HepG2 (cell line): ENCODE results near the gene LRP1B. TPM values are rescaled to one million over a fixed set of nuclear protein-coding genes. Genes with fewer than 3 reads are reported as not detected.

Experiments
- ATAC-seq: fragments of 200-7000 bp; cut with Tn5 transposase; 3 replicates; pipeline ENCODE4 v1.9.1; 2020; ENCODE audit warnings: mild to moderate bottlenecking, moderate library complexity
- BruUV-seq: library from RNA; stranded (reverse); fragments of 400-500 nt; replicated peaks from 2 replicates; lab custom pipeline; 2021; lab: Mats Ljungman, UMichigan
- CTCF ChIA-PET: fragments of 300-600 bp; formaldehyde crosslinking; extraction: SDS; loops from one replicate; lab custom pipeline; 2021; ENCODE audit warnings: low total read pairs, inconsistent platforms, low intra/inter-chr PET ratio; lab: Yijun Ruan, JAX
- POLR2A ChIA-PET: fragments of 350-600 bp; sonication (Branson Sonifier 250); formaldehyde crosslinking; loops from one replicate; lab custom pipeline; 2020; ENCODE audit warnings: antibody characterized with exemption, inconsistent platforms; lab: Yijun Ruan, JAX
- DNase-seq: peaks from one replicate; pipeline ENCODE4 v3.0.0-alpha.2; 2015; ENCODE audit warnings: low spot score
- FAIRE-seq: peaks from 3 replicates; lab custom pipeline; 2011; peaks lifted over from hg19 to GRCh38; lab: Jason Lieb, UNC
- H2AFZ ChIP-seq: one replicate; pipeline ENCODE4 v1.6.1; 2011; ENCODE audit warnings: low read length, inconsistent platforms
- H3K27ac ChIP-seq: fragments of 300-600 bp; 3 replicates; pipeline ENCODE4 v1.8.0; 2011; ENCODE audit warnings: mixed run types, mild to moderate bottlenecking, mixed read lengths, low read length, inconsistent platforms; ENCODE audit not compliant: insufficient read depth; ENCODE audit errors: extremely low read length
- H3K27me3 ChIP-seq, 2 experiments: fragments of 200-600 bp in 1 of 2; 2 replicates in 1 of 2; 3 replicates in 1 of 2; pipeline versions ENCODE4 v1.6.0 to v1.8.0; 2011; ENCODE audit warnings: low read length in 2 of 2, mild to moderate bottlenecking in 2 of 2, moderate library complexity in 2 of 2, inconsistent platforms in 1 of 2; ENCODE audit not compliant: insufficient read depth in 2 of 2, control insufficient read depth in 1 of 2
- H3K36me3 ChIP-seq, 2 experiments: fragments of 200-600 bp in 1 of 2; replicated peaks in 1 of 2; 2 replicates in 1 of 2; 3 replicates in 1 of 2; pipeline versions ENCODE4 v1.5.1 to v1.8.0; 2011; ENCODE audit warnings: low read length in 2 of 2, inconsistent platforms in 1 of 2; ENCODE audit not compliant: insufficient read depth in 2 of 2, control insufficient read depth in 1 of 2
- H3K4me1 ChIP-seq: 2 replicates; pipeline ENCODE4 v1.5.1; 2012; ENCODE audit warnings: low read length, inconsistent platforms; ENCODE audit not compliant: insufficient read depth
- H3K4me2 ChIP-seq: 2 replicates; pipeline ENCODE4 v1.6.0; 2011; ENCODE audit warnings: low read depth, low read length, inconsistent platforms
- H3K4me3 ChIP-seq, 3 experiments: fragments of 200-600 bp in 1 of 3; sonication (generic), shearing (Covaris generic) in 1 of 3; replicated peaks in 1 of 3; 2 replicates each; pipeline ENCODE4 v1.5.1; 2011 to 2016; ENCODE audit warnings: low read length in 3 of 3, inconsistent platforms in 2 of 3, low read depth in 2 of 3, mild to moderate bottlenecking in 2 of 3, control low read depth in 1 of 3, mixed read lengths in 1 of 3; ENCODE audit not compliant: insufficient read depth in 1 of 3
- H3K79me2 ChIP-seq: one replicate; pipeline ENCODE4 v1.6.1; 2011; ENCODE audit warnings: low read length, inconsistent platforms; ENCODE audit not compliant: insufficient read depth
- H3K9ac ChIP-seq: 2 replicates; pipeline ENCODE4 v1.6.0; 2011; ENCODE audit warnings: mild to moderate bottlenecking, low read depth, low read length, inconsistent platforms; ENCODE audit not compliant: insufficient read depth
- H3K9me3 ChIP-seq: 2 replicates; pipeline ENCODE4 v1.5.1; 2012; ENCODE audit warnings: mild to moderate bottlenecking, low read length
- H4K20me1 ChIP-seq: 2 replicates; pipeline ENCODE4 v1.6.0; 2011; ENCODE audit warnings: inconsistent platforms, mild to moderate bottlenecking, low read length, moderate library complexity; ENCODE audit not compliant: insufficient read depth
- MAFF ChIP-seq: IDR thresholded peaks from 2 replicates; pipeline ENCODE4 v1.6.1; 2011; ENCODE audit warnings: low read depth, low read length, improper control_type of control experiment
- MAFK ChIP-seq, 2 experiments: IDR thresholded peaks in 1 of 2; conservative IDR thresholded peaks in 1 of 2; 2 replicates each; pipeline ENCODE4 v1.6.1; 2011; ENCODE audit warnings: improper control_type of control experiment in 2 of 2, low read length in 2 of 2
- PHF8 ChIP-seq: sonication (generic); formaldehyde crosslinking; IDR thresholded peaks from 2 replicates; pipeline ENCODE4 v1.5.0; 2020; ENCODE audit warnings: missing genetic modification reagents
- SNRNP70 ChIP-seq: fragments of 200-400 bp; formaldehyde crosslinking; IDR thresholded peaks from 2 replicates; pipeline ENCODE4 v1.6.1; 2017; ENCODE audit warnings: mild to moderate bottlenecking, low read depth, low read length, moderate library complexity
- TRIM24 ChIP-seq: sonication (generic); formaldehyde crosslinking; IDR thresholded peaks from 2 replicates; pipeline ENCODE4 v1.8.0; 2022; ENCODE audit warnings: mild to moderate bottlenecking, missing genetic modification reagents
- XBP1 ChIP-seq: sonication (generic); formaldehyde crosslinking; IDR thresholded peaks from 2 replicates; pipeline ENCODE4 v1.5.0; 2020; ENCODE audit warnings: missing genetic modification reagents
- ZBTB7A ChIP-seq: sonication (generic); formaldehyde crosslinking; IDR thresholded peaks from 2 replicates; pipeline ENCODE4 v1.8.0; 2022; ENCODE audit warnings: mild to moderate bottlenecking, missing genetic modification reagents
- ZNF143 ChIP-seq: sonication (generic); formaldehyde crosslinking; IDR thresholded peaks from 2 replicates; pipeline ENCODE4 v1.4.0; 2020; ENCODE audit warnings: missing genetic modification reagents
- ZSCAN25 ChIP-seq: sonication (generic); formaldehyde crosslinking; IDR thresholded peaks from 2 replicates; pipeline ENCODE4 v1.8.0; 2022; ENCODE audit warnings: mild to moderate bottlenecking, missing genetic modification reagents
- WGBS: methylation state at CpG from one replicate; pipeline ENCODE4 v1.1.6; 2017; ENCODE audit warnings: low lambda C conversion rate; 5-methylcytosine and 5-hydroxymethylcytosine counted together
- in situ Hi-C: cut with HindIII; loops from 2 replicates; pipeline ENCODE4 v1.10.0; 2017; ENCODE audit warnings: low pct_unique_long_range_greater_than_20kb; ENCODE audit not compliant: extremely low pct_ligation_motif_present
- intact Hi-C: fragments of 100-400 bp; cut with micrococcal nuclease; formaldehyde crosslinking; loops from one replicate; pipeline ENCODE4 v1.10.0; 2022; ENCODE audit not compliant: unreplicated experiment
- polyA plus RNA-seq, 8 experiments: library from polyadenylated mRNA; depleted of rRNA in 3 of 8; stranded (reverse) in 7 of 8; unstranded in 1 of 8; fragments of >200 nt; fragmentation: Illumina TruSeq in 4 of 8; extraction: Trizol in 4 of 8; gene quantifications; 2 replicates each; pipeline versions ENCODE4 v1.2.1 to v1.2.3, GENCODE V29; 2011 to 2016; ENCODE audit warnings: low read depth in 4 of 8, missing spikeins in 1 of 8, mixed read lengths in 1 of 8; ENCODE audit not compliant: insufficient read depth in 1 of 8
- total RNA-seq, 5 experiments: library from RNA; depleted of rRNA; stranded (reverse); fragments of >200 nt; fragmentation: Illumina TruSeq; extraction: Trizol; gene quantifications; 2 replicates each; pipeline ENCODE4 v1.2.3, GENCODE V29; 2016; ENCODE audit warnings: low read depth in 1 of 5
- TF ChIP-seq, protein P1 (sequence below): fragments of 450-650 bp; IDR thresholded peaks from 2 replicates; pipeline ENCODE4 v1.6.1; 2016
- TF ChIP-seq, protein P2 (sequence below): sonication (generic); formaldehyde crosslinking; IDR thresholded peaks from 2 replicates; pipeline ENCODE4 v1.4.0; 2020; ENCODE audit warnings: missing genetic modification reagents
- TF ChIP-seq, protein P3 (sequence below): sonication (generic); formaldehyde crosslinking; IDR thresholded peaks from 2 replicates; pipeline ENCODE4 v1.5.0; 2020; ENCODE audit warnings: mild to moderate bottlenecking, missing genetic modification reagents
- TF ChIP-seq, protein P4 (sequence below): sonication (generic); formaldehyde crosslinking; IDR thresholded peaks from 2 replicates; pipeline ENCODE4 v1.8.1; 2023; ENCODE audit warnings: missing genetic modification reagents, mild to moderate bottlenecking, borderline replicate concordance
- TF ChIP-seq, protein P5 (sequence below): sonication (generic); formaldehyde crosslinking; IDR thresholded peaks from 2 replicates; pipeline ENCODE4 v1.5.0; 2020; ENCODE audit warnings: missing genetic modification reagents, mild to moderate bottlenecking, borderline replicate concordance
- TF ChIP-seq, protein P6 (sequence below): sonication (generic); formaldehyde crosslinking; IDR thresholded peaks from 2 replicates; pipeline ENCODE4 v1.4.0; 2020; ENCODE audit warnings: mild to moderate bottlenecking, missing genetic modification reagents

Gene LRP1B
- total and polyA plus RNA-seq, 2 of the 13 experiments (the other 11 are each of a cell fraction or from before 2014, with no cell fraction given), result 0.04 TPM; not detected in 1

DNA sequence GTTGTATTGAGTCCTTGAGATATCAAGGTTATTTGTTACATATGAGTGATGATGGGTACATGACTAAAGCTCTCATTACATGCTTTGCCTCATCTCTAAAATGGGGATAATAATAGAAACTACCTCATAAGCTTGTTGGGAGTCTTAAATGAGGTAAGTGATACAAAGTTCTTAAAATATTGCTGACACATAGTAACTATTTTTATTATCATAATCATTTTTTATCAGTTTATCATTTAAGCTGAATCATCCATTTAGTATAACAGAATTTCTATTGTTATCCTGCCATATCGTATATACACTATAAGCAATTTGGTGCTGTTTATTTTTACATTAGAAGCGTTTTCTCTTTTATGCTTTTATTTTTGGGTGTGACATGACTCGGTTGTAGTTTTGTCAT, 871.1 kb downstream of the LRP1B start:
- intact Hi-C loops (no loop called here), in situ Hi-C loops (no loop called here)
- H2AFZ ChIP-seq, result no peak overlapping the region
- TF ChIP-seq, protein P1, sequence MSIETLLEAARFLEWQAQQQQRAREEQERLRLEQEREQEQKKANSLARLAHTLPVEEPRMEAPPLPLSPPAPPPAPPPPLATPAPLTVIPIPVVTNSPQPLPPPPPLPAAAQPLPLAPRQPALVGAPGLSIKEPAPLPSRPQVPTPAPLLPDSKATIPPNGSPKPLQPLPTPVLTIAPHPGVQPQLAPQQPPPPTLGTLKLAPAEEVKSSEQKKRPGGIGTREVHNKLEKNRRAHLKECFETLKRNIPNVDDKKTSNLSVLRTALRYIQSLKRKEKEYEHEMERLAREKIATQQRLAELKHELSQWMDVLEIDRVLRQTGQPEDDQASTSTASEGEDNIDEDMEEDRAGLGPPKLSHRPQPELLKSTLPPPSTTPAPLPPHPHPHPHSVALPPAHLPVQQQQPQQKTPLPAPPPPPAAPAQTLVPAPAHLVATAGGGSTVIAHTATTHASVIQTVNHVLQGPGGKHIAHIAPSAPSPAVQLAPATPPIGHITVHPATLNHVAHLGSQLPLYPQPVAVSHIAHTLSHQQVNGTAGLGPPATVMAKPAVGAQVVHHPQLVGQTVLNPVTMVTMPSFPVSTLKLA, result no peak
- TF ChIP-seq ZSCAN25 (CRISPR knock-in tag), result no peak
- TF ChIP-seq, protein P2, sequence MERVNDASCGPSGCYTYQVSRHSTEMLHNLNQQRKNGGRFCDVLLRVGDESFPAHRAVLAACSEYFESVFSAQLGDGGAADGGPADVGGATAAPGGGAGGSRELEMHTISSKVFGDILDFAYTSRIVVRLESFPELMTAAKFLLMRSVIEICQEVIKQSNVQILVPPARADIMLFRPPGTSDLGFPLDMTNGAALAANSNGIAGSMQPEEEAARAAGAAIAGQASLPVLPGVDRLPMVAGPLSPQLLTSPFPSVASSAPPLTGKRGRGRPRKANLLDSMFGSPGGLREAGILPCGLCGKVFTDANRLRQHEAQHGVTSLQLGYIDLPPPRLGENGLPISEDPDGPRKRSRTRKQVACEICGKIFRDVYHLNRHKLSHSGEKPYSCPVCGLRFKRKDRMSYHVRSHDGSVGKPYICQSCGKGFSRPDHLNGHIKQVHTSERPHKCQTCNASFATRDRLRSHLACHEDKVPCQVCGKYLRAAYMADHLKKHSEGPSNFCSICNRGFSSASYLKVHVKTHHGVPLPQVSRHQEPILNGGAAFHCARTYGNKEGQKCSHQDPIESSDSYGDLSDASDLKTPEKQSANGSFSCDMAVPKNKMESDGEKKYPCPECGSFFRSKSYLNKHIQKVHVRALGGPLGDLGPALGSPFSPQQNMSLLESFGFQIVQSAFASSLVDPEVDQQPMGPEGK, result no peak
- TF ChIP-seq, protein P3, sequence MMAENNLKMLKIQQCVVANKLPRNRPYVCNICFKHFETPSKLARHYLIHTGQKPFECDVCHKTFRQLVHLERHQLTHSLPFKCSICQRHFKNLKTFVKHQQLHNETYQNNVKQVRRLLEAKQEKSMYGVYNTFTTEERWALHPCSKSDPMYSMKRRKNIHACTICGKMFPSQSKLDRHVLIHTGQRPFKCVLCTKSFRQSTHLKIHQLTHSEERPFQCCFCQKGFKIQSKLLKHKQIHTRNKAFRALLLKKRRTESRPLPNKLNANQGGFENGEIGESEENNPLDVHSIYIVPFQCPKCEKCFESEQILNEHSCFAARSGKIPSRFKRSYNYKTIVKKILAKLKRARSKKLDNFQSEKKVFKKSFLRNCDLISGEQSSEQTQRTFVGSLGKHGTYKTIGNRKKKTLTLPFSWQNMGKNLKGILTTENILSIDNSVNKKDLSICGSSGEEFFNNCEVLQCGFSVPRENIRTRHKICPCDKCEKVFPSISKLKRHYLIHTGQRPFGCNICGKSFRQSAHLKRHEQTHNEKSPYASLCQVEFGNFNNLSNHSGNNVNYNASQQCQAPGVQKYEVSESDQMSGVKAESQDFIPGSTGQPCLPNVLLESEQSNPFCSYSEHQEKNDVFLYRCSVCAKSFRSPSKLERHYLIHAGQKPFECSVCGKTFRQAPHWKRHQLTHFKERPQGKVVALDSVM, result no peak
- TF ChIP-seq, protein P4, sequence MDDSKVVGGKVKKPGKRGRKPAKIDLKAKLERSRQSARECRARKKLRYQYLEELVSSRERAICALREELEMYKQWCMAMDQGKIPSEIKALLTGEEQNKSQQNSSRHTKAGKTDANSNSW (CRISPR knock-in tag), result no peak
- TF ChIP-seq ZBTB7A (CRISPR knock-in tag), result no peak
- no peak for TF ChIP-seq SNRNP70
- TF ChIP-seq TRIM24, result no peak
- no peak for TF ChIP-seq PHF8 (CRISPR knock-in tag)
- peak; percentile 78; the same call in 1 of the 2 replicates for TF ChIP-seq MAFF
- TF ChIP-seq, protein P5, sequence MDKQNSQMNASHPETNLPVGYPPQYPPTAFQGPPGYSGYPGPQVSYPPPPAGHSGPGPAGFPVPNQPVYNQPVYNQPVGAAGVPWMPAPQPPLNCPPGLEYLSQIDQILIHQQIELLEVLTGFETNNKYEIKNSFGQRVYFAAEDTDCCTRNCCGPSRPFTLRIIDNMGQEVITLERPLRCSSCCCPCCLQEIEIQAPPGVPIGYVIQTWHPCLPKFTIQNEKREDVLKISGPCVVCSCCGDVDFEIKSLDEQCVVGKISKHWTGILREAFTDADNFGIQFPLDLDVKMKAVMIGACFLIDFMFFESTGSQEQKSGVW, result no peak
- TF ChIP-seq, protein P6, sequence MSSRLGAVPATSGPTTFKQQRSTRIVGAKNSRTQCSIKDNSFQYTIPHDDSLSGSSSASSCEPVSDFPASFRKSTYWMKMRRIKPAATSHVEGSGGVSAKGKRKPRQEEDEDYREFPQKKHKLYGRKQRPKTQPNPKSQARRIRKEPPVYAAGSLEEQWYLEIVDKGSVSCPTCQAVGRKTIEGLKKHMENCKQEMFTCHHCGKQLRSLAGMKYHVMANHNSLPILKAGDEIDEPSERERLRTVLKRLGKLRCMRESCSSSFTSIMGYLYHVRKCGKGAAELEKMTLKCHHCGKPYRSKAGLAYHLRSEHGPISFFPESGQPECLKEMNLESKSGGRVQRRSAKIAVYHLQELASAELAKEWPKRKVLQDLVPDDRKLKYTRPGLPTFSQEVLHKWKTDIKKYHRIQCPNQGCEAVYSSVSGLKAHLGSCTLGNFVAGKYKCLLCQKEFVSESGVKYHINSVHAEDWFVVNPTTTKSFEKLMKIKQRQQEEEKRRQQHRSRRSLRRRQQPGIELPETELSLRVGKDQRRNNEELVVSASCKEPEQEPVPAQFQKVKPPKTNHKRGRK (CRISPR knock-in tag), result no peak
- TF ChIP-seq XBP1 (CRISPR knock-in tag), result no peak
- TF ChIP-seq MAFK (conservative IDR thresholded peaks at IDR 0.05 in 1 of 2, IDR thresholded peaks at IDR 0.05 in 1 of 2; ENCODE audit: low read length in 2 of 2), result peak; percentile 43 to 85; a peak in 3 of 4 replicates
- TF ChIP-seq ZNF143 (CRISPR knock-in tag), result no peak
- H3K27me3 ChIP-seq, result no peaks in the 10 kb centered on the region
- FAIRE-seq, result no peak
- no peaks in the 10 kb centered on the region for H4K20me1 ChIP-seq
- H3K36me3 ChIP-seq, result no peaks in the 10 kb centered on the region
- no peak overlapping the region for H3K4me2 ChIP-seq
- ATAC-seq, result no peak
- H3K9me3 ChIP-seq, result no peaks in the 10 kb centered on the region
- no peaks in the 10 kb centered on the region for H3K79me2 ChIP-seq
- no peak for DNase-seq
- BruUV-seq, result no TSS peak
- POLR2A ChIA-PET, result no interaction called here
- H3K27ac ChIP-seq, result no peak overlapping the region
- CTCF ChIA-PET, result no interaction called here
- H3K9ac ChIP-seq, result no peak overlapping the region
- no peak overlapping the region for H3K4me3 ChIP-seq
- 6% methylated on average over 3 of the region's 3 CpGs for WGBS
- H3K4me1 ChIP-seq, result no peaks in the 10 kb centered on the region
